C4-2B (cell line): ENCODE measurements around the gene PLA2G4C.

Experiments used
- ZFX ChIP-seq: fragments of 450-650 bp; IDR thresholded peaks from 2 replicates; pipeline ENCODE4 v1.6.1; 2017
- TF ChIP-seq, protein P1 (sequence below): fragments of 450-650 bp; conservative IDR thresholded peaks from 2 replicates; pipeline ENCODE4 v1.5.1; 2017; ENCODE audit warnings: mild to moderate bottlenecking

DNA sequence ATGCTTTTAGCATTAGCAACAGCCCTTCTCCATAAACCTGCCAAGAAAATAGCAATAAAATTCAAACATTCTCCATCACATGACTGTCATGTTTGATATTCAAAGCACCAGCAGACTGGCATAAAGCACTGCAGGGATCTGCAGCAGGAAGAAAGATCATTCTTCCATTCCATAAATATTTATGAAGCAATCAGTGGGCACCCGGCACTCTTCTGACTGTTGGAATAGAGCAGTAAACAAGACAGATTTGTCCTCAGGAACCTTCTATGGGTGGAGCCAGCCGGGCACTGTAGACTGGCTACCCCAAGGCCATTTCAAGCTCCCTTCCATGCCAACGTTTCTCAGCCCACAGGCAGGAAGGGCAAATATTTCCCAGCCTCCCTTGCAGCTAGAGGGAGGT, 25.5 kb downstream of the PLA2G4C start:
- TF ChIP-seq, protein P1, sequence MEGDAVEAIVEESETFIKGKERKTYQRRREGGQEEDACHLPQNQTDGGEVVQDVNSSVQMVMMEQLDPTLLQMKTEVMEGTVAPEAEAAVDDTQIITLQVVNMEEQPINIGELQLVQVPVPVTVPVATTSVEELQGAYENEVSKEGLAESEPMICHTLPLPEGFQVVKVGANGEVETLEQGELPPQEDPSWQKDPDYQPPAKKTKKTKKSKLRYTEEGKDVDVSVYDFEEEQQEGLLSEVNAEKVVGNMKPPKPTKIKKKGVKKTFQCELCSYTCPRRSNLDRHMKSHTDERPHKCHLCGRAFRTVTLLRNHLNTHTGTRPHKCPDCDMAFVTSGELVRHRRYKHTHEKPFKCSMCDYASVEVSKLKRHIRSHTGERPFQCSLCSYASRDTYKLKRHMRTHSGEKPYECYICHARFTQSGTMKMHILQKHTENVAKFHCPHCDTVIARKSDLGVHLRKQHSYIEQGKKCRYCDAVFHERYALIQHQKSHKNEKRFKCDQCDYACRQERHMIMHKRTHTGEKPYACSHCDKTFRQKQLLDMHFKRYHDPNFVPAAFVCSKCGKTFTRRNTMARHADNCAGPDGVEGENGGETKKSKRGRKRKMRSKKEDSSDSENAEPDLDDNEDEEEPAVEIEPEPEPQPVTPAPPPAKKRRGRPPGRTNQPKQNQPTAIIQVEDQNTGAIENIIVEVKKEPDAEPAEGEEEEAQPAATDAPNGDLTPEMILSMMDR = no peak
- TF ChIP-seq ZFX = no peak
